T-cell (primary cell): Measurements from ENCODE around the gene LDLRAP1. TPM values are rescaled to one million over a fixed set of nuclear protein-coding genes. Genes with fewer than 3 reads are reported as not detected.
"Not testable (repeated sequence)": the region's sequence is repeated elsewhere in the genome, so short reads cannot be mapped to it uniquely, and the experiment has no call there.

Experiments
- ATAC-seq, 4 experiments: fragments of 200-7000 bp in 3 of 4; fragments of 150-1000 bp in 1 of 4; cut with Tn5 transposase; replicated peaks in 1 of 4; 1 replicate in 3 of 4; 2 replicates in 1 of 4; pipeline ENCODE4 v1.10.0; 2021; ENCODE audit warnings: moderate library complexity in 3 of 4, mild to moderate bottlenecking in 2 of 4, moderate number of reproducible peaks in 1 of 4
- CTCF ChIA-PET, 2 donors: fragments of 300-600 bp; sonication (Branson Sonifier 250); formaldehyde crosslinking; loops; one replicate each; lab custom pipeline; 2022; ENCODE audit warnings: antibody characterized with exemption in 2 of 2; lab: Charles Lee
- POLR2A ChIA-PET, 2 donors: fragments of 300-600 bp; sonication (Branson Sonifier 250); formaldehyde crosslinking; loops; one replicate each; lab custom pipeline; 2022; ENCODE audit warnings: antibody characterized with exemption in 2 of 2; lab: Charles Lee
- DNase-seq, 35 experiments: peaks; one replicate each; pipeline versions ENCODE4 v3.0.0 to v3.0.0-alpha.2; 2013 to 2023
- H3K27ac ChIP-seq: one replicate; pipeline ENCODE4 v1.5.1; 2013; ENCODE audit warnings: low read length
- H3K27me3 ChIP-seq, 2 experiments: replicated peaks in 1 of 2; 1 replicate in 1 of 2; 2 replicates in 1 of 2; pipeline versions ENCODE4 v1.6.1 to v1.7.0; 2013; ENCODE audit warnings: low read length in 1 of 2, mixed read lengths in 1 of 2; ENCODE audit not compliant: control insufficient read depth in 2 of 2, insufficient read depth in 2 of 2; ENCODE audit errors: extremely low read depth in 1 of 2
- H3K36me3 ChIP-seq, 2 donors: 1 replicate in 1 of 2; 2 replicates in 1 of 2; pipeline versions ENCODE4 v1.6.1 to v1.7.0; 2013; ENCODE audit warnings: low read length in 1 of 2; ENCODE audit not compliant: control insufficient read depth in 2 of 2, insufficient read depth in 1 of 2; ENCODE audit errors: extremely low read depth in 1 of 2
- H3K4me1 ChIP-seq, 2 experiments: 1 replicate in 1 of 2; 2 replicates in 1 of 2; pipeline versions ENCODE4 v1.6.1 to v1.7.0; 2013; ENCODE audit warnings: low read length in 2 of 2, mixed read lengths in 1 of 2; ENCODE audit not compliant: insufficient read depth in 2 of 2, control insufficient read depth in 1 of 2; ENCODE audit errors: extremely low read depth in 1 of 2
- H3K4me3 ChIP-seq, 2 donors: 1 replicate in 1 of 2; 2 replicates in 1 of 2; pipeline versions ENCODE4 v1.5.1 to v1.7.0; 2013; ENCODE audit warnings: mild to moderate bottlenecking in 2 of 2, low read length in 1 of 2, moderate library complexity in 1 of 2; ENCODE audit not compliant: control insufficient read depth in 1 of 2; ENCODE audit errors: extremely low read depth in 1 of 2
- H3K9me3 ChIP-seq: 2 replicates; pipeline ENCODE4 v1.7.0; 2013
- H3K27ac Mint-ChIP-seq, 2 donors: one replicate each; pipeline ENCODE4 v1.8.0; 2020 to 2021; ENCODE audit warnings: mild to moderate bottlenecking in 2 of 2, mixed read lengths in 2 of 2
- H3K27me3 Mint-ChIP-seq, 2 donors: one replicate each; pipeline ENCODE4 v1.8.0; 2021 to 2022; ENCODE audit warnings: mixed read lengths in 2 of 2
- H3K36me3 Mint-ChIP-seq: one replicate; pipeline ENCODE4 v1.8.0; 2021; ENCODE audit warnings: mixed read lengths
- H3K4me1 Mint-ChIP-seq, 3 donors: one replicate each; pipeline ENCODE4 v1.8.0; 2020 to 2022; ENCODE audit warnings: mixed read lengths in 3 of 3, mild to moderate bottlenecking in 1 of 3
- H3K4me3 Mint-ChIP-seq, 3 donors: one replicate each; pipeline ENCODE4 v1.8.0; 2020 to 2022; ENCODE audit warnings: mild to moderate bottlenecking in 3 of 3, mixed read lengths in 3 of 3, moderate library complexity in 3 of 3
- H3K9me3 Mint-ChIP-seq, 3 donors: one replicate each; pipeline ENCODE4 v1.8.0; 2020 to 2022; ENCODE audit warnings: mixed read lengths in 3 of 3
- WGBS: methylation state at CpG from one replicate; pipeline ENCODE4 v1.1.5; 2013; ENCODE audit warnings: missing lambda C conversion rate; ENCODE audit not compliant: insufficient coverage; 5-methylcytosine and 5-hydroxymethylcytosine counted together
- total RNA-seq, 35 experiments: library from RNA in 6 of 35; stranded (reverse) in 6 of 35; fragments of 120-200 nt in 1 of 35; gene quantifications; one replicate each; pipeline versions ENCODE4 v1.2.1 to v1.2.4 and lab custom pipeline; 2013 to 2026

The LDLRAP1 gene
- total RNA-seq, 5 donors from 2014 or later (not counting 1 experiment from before 2014, with no cell fraction given), result 143 to 298 (median 222) TPM

DNA sequence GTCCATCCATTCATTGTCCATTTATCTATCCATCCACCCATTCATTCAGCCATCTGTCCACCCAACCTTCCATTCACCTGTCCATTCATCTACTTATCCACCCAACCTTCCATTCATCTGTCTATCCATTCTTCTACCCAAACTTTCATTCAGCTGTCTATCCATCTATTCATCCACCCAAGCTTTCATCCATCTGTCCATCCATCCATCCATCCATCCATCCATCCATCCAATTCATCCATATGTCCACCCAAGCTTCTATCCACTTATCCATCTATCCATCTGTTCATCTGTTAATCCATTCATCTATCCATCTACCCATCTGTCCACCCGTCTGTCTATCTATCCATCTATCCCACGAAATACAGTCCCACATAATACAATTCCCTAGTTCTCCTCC lies 51.6 kb downstream of the LDLRAP1 start:
- ATAC-seq (no peak), DNase-seq (no peak)
- POLR2A ChIA-PET, result interaction anchor here in 1 of 2 donors (0.5 kb wide), 2 partner anchors 27 to 142 kb away, joined by 3 to 6 read pairs; no protein-coding TSS in a partner anchor
- Mint-ChIP-seq H3K27me3 (no peaks in the 10 kb centered on the region), H3K4me1 (peaks cover 9 to 25% (median 10%) of the 10 kb centered on the region in 3 donors), H3K27ac (no peak overlapping the region), H3K9me3 (no peaks in the 10 kb centered on the region), H3K36me3 (peaks cover 7% of the 10 kb centered on the region), H3K4me3 (no peak overlapping the region)
- Histone ChIP-seq H3K36me3 (no peaks in the 10 kb centered on the region), H3K27me3 (no peaks in the 10 kb centered on the region), H3K27ac (no peak overlapping the region), H3K4me3 (no peak overlapping the region), H3K9me3 (no peaks in the 10 kb centered on the region), H3K4me1 (peaks cover 8% of the 10 kb centered on the region in 2 experiments)
- CTCF ChIA-PET, result interaction anchor here in 1 of 2 donors (0.6 kb wide), 2 partner anchors 135 to 1445 kb away, joined by 3 read pairs; no protein-coding TSS in a partner anchor
- WGBS, result 100% methylated on average over 2 of the region's 2 CpGs

DNA sequence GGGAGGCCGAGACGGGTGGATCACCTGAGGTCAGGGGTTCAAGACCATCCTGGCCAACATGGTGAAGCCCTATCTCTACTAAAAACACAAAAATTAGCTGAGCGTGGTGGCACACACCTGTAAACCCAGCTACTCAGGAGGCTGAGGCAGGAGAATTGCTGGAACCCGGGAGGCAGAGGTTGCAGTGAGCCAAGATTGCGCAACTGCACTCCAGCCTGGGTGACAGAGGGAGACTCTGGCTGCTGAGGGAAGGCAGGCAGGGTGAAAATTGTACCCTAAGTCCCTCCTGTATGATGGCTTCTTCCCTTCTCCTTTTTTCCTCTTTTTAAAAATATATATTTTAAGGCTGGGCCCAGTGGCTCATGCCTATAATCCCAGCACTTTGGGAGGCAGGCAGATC lies 53.2 kb downstream of the LDLRAP1 start:
- POLR2A ChIA-PET, H3K9me3 ChIP-seq, H3K27me3 Mint-ChIP-seq: not testable (repeated sequence)

DNA sequence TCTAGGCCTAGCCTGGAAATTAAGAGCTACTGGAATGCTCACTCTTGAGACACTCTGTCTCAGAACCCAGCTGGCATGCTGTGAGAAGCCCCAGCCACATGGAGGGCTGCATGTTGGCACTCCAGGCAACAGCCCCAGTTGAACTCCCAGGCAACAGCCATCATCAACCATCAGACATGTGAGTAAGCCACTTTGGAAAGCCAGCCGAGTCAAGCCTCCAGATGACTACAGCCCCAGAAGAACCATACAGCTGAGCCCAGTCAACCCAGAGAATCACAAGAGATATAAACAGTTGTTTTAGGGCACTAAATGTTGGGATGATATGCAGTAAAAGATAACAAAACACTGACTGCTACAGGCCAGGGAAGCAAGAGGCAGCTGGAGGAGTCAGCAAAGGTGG lies 55.5 kb downstream of the LDLRAP1 start:
- peaks cover 0 to 21% (median 3%) of the 10 kb centered on the region in 3 donors for H3K4me1 Mint-ChIP-seq
- ChIA-PET POLR2A (interaction anchor here in 1 of 2 donors (0.5 kb wide), 1 partner anchor 56 kb away, joined by 5 read pairs; the partner anchor contains the start of gene LDLRAP1), CTCF (interaction anchor here in 1 of 2 donors (0.6 kb wide), 1 partner anchor 965 kb away, joined by 4 read pairs; no protein-coding TSS in a partner anchor)
- Histone ChIP-seq H3K4me3 (no peak overlapping the region), H3K36me3 (no peaks in the 10 kb centered on the region), H3K27ac (no peak overlapping the region), H3K9me3 (no peaks in the 10 kb centered on the region), H3K27me3 (no peaks in the 10 kb centered on the region), H3K4me1 (no peaks in the 10 kb centered on the region)
- peaks cover 7% of the 10 kb centered on the region for H3K36me3 Mint-ChIP-seq
- H3K27ac Mint-ChIP-seq, result no peak overlapping the region
- H3K27me3 Mint-ChIP-seq, result no peaks in the 10 kb centered on the region
- ATAC-seq, result no peak
- H3K9me3 Mint-ChIP-seq, result no peaks in the 10 kb centered on the region
- H3K4me3 Mint-ChIP-seq, result no peak overlapping the region
- no CpG with 5 or more reads among the region's 1 CpG for WGBS
- DNase-seq, result no peak

More for the DNA sequence above, 53.2 kb downstream of the LDLRAP1 start:
- H3K4me1 ChIP-seq, H3K4me3 ChIP-seq, CTCF ChIA-PET, DNase-seq, H3K27ac ChIP-seq, H3K27ac Mint-ChIP-seq, H3K4me3 Mint-ChIP-seq, H3K27me3 ChIP-seq, H3K9me3 Mint-ChIP-seq, ATAC-seq, H3K36me3 Mint-ChIP-seq, H3K36me3 ChIP-seq: not testable (repeated sequence)
- WGBS, result 94% methylated on average over 5 of the region's 5 CpGs
- H3K4me1 Mint-ChIP-seq, result peaks cover 0 to 19% (median 3%) of the 10 kb centered on the region in 3 donors

DNA sequence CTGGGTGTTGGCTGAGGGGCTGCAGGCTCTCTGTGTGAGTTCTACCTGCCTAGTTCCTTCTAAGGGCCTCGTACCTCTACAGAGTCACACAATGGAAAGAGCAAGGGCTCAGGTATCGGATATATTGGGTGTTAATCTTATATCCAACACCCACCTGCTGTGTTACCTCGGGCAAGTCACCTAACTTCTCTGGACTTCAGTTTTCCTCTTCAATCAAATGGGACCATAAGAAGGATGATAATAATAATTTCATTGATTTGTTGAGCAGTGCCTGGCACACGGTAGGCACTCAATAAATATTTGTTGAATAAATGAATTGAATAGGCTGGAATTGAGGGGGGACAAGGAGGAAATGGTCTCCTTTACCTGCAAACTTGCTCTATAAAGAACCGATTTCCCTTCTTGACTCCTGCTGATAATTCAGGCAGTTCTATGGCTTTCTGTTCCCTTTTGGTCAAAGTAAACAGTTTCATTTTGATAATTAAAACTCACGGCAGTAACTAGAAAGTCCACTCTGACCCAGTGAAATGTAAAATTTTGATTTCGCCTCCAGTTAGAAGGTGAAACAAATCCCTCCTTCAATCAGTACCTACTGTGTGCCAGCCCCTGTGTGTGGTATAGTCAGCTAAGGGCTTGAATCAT lies 56.7 kb downstream of the LDLRAP1 start:
- Histone ChIP-seq H3K27ac (no peak overlapping the region), H3K4me3 (no peak overlapping the region), H3K36me3 (no peaks in the 10 kb centered on the region), H3K9me3 (no peaks in the 10 kb centered on the region), H3K4me1 (no peaks in the 10 kb centered on the region), H3K27me3 (no peaks in the 10 kb centered on the region)
- no peaks in the 10 kb centered on the region for H3K9me3 Mint-ChIP-seq
- ATAC-seq, result no peak
- no peak overlapping the region for H3K4me3 Mint-ChIP-seq
- DNase-seq, result no peak
- H3K27ac Mint-ChIP-seq, result no peak overlapping the region
- no peaks in the 10 kb centered on the region for H3K27me3 Mint-ChIP-seq
- H3K36me3 Mint-ChIP-seq, result peaks cover 7% of the 10 kb centered on the region
- peaks cover 0 to 21% (median 3%) of the 10 kb centered on the region in 3 donors for H3K4me1 Mint-ChIP-seq
- ChIA-PET CTCF (interaction anchor here in 1 of 2 donors (0.6 to 0.7 kb wide), 2 partner anchors 19 to 25 kb away, joined by 3 read pairs; no protein-coding TSS in a partner anchor), POLR2A (no interaction called here)
- no CpG with 5 or more reads among the region's 7 CpGs for WGBS

DNA sequence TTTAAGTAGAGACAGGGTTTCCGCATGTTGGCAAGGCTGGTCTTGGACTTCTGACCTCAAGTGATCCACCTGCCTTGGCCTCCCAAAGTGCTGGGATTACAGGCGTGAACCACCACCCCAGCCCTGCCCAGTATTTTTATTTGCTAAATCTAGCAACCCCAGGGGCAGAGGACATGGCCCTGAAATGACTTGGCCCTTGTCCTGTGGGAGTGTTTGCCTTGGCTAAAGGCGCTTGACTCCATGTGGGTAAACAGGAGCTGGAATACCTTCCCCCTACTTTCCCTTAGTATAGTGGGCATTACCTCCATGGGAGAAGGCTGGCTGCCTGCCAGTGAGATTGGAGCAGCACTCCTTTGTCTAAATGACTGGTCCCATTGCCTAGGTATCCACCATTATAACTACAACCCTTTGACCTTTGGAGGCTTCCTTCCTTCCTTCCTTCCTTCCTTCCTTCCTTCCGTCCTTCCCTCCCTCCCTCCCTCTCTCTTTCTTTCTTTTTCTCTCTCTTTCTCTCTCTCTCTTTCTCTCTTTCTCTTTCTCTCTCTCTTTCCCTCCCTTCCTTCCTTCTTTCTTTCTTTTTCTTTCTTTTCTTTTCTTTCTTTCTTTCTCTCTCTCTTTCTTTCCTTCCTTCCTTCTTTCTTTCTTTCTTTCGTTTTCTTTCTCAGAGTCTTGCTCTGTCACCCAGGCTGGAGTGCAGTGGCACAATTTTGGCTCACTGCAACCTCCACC lies 57.7 kb downstream of the LDLRAP1 start:
- H3K9me3 Mint-ChIP-seq, H3K27me3 ChIP-seq, H3K27me3 Mint-ChIP-seq, H3K4me3 ChIP-seq, H3K36me3 Mint-ChIP-seq, H3K4me3 Mint-ChIP-seq, H3K4me1 ChIP-seq, DNase-seq, H3K36me3 ChIP-seq, H3K9me3 ChIP-seq, CTCF ChIA-PET, ATAC-seq, H3K27ac Mint-ChIP-seq, H3K27ac ChIP-seq: not testable (repeated sequence)
- POLR2A ChIA-PET, result interaction anchor here in 1 of 2 donors (0.7 kb wide), 1 partner anchor 9 kb away, joined by 3 read pairs; no protein-coding TSS in a partner anchor
- H3K4me1 Mint-ChIP-seq, result peaks cover 0 to 21% (median 3%) of the 10 kb centered on the region in 3 donors
- WGBS, result 90% methylated on average over 1 of the region's 5 CpGs

DNA sequence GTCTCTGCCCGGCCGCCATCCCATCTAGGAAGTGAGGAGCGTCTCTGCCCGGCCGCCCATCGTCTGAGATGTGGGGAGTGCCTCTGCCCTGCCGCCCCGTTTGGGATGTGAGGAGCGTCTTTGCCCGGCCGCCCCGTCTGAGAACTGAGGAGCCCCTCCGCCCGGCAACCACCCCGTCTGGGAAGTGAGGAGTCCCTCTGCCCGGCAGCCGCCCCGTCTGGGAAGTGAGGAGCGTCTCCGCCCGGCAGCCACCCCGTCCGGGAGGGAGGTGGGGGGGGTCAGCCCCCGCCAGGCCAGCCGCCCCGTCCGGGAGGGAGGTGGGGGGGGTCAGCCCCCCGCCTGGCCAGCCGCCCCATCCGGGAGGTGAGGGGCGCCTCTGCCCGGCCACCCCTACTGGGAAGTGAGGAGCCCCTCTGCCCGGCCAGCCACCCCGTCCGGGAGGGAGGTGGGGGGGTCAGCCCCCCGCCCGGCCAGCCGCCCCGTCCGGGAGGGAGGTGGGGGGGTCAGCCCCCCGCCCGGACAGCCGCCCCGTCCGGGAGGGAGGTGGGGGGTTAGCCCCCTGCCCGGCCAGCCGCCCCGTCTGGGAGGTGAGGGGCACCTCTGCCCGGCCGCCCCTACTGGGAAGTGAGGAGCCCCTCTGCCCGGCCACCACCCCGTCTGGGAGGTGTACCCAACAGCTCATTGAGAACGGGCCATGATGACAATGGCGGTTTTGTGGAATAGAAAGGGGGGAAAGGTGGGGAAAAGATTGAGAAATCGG lies 60.6 kb downstream of the LDLRAP1 start:
- POLR2A ChIA-PET, H3K27ac ChIP-seq, H3K9me3 ChIP-seq, H3K9me3 Mint-ChIP-seq, H3K36me3 Mint-ChIP-seq, H3K27ac Mint-ChIP-seq, H3K4me3 ChIP-seq, H3K27me3 ChIP-seq, H3K4me3 Mint-ChIP-seq, H3K27me3 Mint-ChIP-seq, DNase-seq, H3K4me1 ChIP-seq, CTCF ChIA-PET, ATAC-seq, H3K36me3 ChIP-seq: not testable (repeated sequence)
- peaks cover 4 to 13% (median 6%) of the 10 kb centered on the region in 3 donors for H3K4me1 Mint-ChIP-seq
- WGBS, result no CpG with 5 or more reads among the region's 55 CpGs
